Activated T-helper 1 cell treated with anti-CD3 and anti-CD28 coated beads, Interleukin-12 subunit alpha, Interleukin-12 subunit beta, Interleukin-2, Interleukin-4 antibody, amounts not matched to agents 30 ng/mL and 10 ng/mL and 1 ng/mL, durations not matched to agents 14 hours and 24 hours and 36 hours (primary cell): ENCODE results near the gene TMEM37. TPM values are rescaled to one million over a fixed set of nuclear protein-coding genes. Genes with fewer than 3 reads are reported as not detected.

Experiments used
- DNase-seq: peaks from one replicate; pipeline ENCODE4 v3.0.0; 2021; ENCODE audit warnings: low spot score
- H3K27ac Mint-ChIP-seq: one replicate; pipeline ENCODE4 v1.8.0; 2021; ENCODE audit warnings: mild to moderate bottlenecking, mixed read lengths
- H3K27me3 Mint-ChIP-seq: one replicate; pipeline ENCODE4 v1.8.0; 2022; ENCODE audit warnings: mild to moderate bottlenecking, moderate library complexity, mixed read lengths; ENCODE audit not compliant: insufficient read depth
- H3K36me3 Mint-ChIP-seq: one replicate; pipeline ENCODE4 v1.8.0; 2021; ENCODE audit warnings: low read depth, mixed read lengths
- H3K4me1 Mint-ChIP-seq: one replicate; pipeline ENCODE4 v1.8.0; 2021; ENCODE audit warnings: low read depth, mixed read lengths
- H3K4me3 Mint-ChIP-seq: one replicate; pipeline ENCODE4 v1.8.0; 2021; ENCODE audit warnings: mild to moderate bottlenecking, moderate library complexity, mixed read lengths
- H3K9me3 Mint-ChIP-seq: one replicate; pipeline ENCODE4 v1.8.0; 2021; ENCODE audit warnings: mixed read lengths
- intact Hi-C: fragments of 100-400 bp; cut with micrococcal nuclease; formaldehyde crosslinking; loops from one replicate; pipeline ENCODE4 v1.15.1; 2024
- total RNA-seq: library from RNA; stranded (reverse); gene quantifications from 2 replicates; pipeline ENCODE4 v1.2.3, GENCODE V29; 2022

TMEM37 gene
- total RNA-seq, 1 donor from 2014 or later = not detected

DNA sequence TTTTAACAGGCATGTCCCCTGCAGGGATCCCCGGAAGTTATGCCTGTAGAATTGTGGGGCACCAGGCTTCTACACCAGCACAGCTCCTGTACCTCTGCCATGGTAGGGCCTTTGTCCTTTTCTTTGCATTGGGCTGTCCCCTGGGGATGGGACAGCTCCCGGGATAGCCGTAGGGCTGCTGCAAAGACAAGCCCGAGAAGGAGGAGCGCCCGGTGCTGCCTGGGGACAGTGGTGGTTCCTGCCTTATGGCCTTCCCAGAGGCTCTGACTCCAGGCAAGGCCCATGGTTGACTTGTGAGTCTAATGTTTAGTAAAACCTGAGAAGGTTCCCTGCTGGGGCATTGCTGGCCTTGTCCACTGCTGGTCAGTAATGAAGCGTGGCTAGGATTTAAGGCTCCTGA is 30.9 kb downstream of the TMEM37 start:
- Mint-ChIP-seq H3K27me3 (peaks cover 7% of the 10 kb centered on the region), H3K4me3 (no peak overlapping the region), H3K36me3 (no peaks in the 10 kb centered on the region), H3K4me1 (no peaks in the 10 kb centered on the region), H3K9me3 (no peaks in the 10 kb centered on the region), H3K27ac (no peak overlapping the region)
- intact Hi-C loops = no loop called here
- no peak for DNase-seq

DNA sequence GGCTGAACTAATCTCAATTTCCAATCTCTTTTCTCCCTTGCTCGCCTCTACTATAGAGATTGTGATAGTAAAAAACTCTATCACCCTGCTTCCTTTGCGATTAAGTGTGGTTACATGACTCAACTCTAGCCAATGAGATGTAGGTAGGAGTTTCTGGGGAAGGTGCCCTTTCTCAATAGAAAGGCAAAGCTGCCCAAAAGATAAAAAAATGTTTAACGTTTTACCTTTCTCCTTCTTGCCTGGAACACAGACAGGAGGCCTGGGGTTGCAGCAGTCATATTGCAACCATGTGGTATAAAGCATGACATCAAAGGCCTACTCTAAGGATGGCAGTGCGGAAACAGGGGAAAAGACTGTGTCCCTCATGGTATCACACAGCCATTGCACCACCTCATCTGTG is 31.5 kb downstream of the TMEM37 start:
- DNase-seq = no peak
- Mint-ChIP-seq H3K36me3 (no peaks in the 10 kb centered on the region), H3K27me3 (peaks cover 7% of the 10 kb centered on the region), H3K9me3 (no peaks in the 10 kb centered on the region), H3K4me1 (no peaks in the 10 kb centered on the region), H3K4me3 (no peak overlapping the region), H3K27ac (no peak overlapping the region)
- intact Hi-C loops = no loop called here

DNA sequence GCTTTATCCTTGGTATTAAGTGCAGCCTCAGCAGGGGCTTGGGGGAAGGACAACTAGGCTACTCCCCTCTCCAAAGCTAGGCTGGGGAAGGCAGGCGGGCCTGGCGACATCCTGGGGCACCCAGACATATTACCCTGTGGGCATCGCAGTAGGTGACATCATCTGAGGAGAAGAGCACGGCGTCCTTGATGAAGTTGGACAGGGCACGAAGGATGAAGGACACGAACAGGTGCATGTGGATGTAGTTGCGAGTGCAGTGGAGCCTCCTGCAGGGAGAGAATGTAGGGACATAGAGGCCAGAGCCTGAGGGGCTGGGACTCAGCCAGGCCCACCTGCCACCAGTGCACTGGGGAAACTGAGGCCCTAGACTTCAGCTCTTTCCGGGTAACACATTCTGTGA is 32.3 kb downstream of the TMEM37 start:
- DNase-seq = no peak
- H3K9me3 Mint-ChIP-seq = no peaks in the 10 kb centered on the region
- intact Hi-C loops = no loop called here
- no peak overlapping the region for H3K27ac Mint-ChIP-seq
- peaks cover 7% of the 10 kb centered on the region for H3K27me3 Mint-ChIP-seq
- no peak overlapping the region for H3K4me3 Mint-ChIP-seq
- H3K36me3 Mint-ChIP-seq = no peaks in the 10 kb centered on the region
- no peaks in the 10 kb centered on the region for H3K4me1 Mint-ChIP-seq

DNA sequence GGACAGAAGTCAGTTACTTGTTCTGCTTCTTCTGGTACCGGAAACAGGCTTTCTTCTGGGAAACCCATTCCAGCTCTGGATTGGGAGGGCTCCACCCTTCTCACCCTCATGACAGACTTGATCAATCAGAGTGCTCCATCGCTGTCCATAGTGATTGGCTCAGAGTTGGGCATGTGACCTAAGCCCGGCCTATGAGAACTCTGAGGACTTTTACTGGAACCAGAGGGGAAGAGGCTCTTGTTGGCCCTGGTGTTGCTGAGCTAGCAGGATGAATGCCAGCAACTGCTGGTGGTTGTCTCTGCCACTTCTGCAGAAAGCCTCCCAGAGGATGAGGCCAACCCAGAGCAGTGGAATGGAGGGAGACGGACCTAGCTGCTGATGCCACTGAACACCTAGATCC is 33.3 kb downstream of the TMEM37 start:
- Mint-ChIP-seq H3K4me3 (no peak overlapping the region), H3K27ac (no peak overlapping the region), H3K9me3 (no peaks in the 10 kb centered on the region), H3K27me3 (peaks cover 7% of the 10 kb centered on the region), H3K36me3 (no peaks in the 10 kb centered on the region), H3K4me1 (no peaks in the 10 kb centered on the region)
- no peak for DNase-seq
- intact Hi-C loops = no loop called here

DNA sequence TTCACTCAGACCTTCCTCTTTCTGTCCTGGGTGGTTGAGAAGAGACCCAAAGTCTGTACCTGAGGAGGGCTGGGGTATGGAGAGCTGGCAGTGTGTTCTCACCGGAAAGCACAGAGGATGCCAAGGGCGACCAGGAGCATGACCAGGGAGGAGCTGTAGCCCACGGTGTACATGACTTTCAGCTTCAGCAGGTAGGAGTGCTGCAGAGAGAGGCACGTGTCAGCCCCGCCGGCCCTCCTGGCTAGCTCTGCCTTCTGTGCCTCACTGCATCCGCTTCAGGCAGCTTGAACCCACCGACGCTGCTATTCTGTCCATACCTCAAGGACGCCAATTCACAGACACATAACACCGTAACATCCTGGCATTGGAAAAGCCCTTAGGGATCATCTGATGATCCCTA is 34.0 kb downstream of the TMEM37 start:
- no peaks in the 10 kb centered on the region for H3K4me1 Mint-ChIP-seq

DNA sequence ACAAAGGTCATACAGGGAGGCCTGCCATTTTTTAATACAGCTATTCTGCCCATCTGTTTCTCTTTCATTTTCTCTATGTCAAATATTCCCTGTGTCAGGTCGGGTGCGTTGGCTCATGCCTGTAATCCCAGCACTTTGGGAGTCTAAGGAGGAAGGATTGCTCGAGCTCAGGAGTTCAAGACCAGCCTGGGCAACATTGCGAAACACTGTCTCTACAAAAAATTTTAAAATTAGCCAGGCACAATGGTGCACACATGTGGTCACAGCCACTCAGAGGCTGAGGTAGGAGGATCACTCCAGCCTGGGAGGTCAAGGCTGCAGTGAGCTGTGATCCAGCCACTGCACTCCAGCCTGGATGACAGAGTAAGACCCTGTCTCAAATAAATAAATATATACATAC is 34.7 kb downstream of the TMEM37 start:
- no peak overlapping the region for H3K27ac Mint-ChIP-seq
- no peak for DNase-seq
- no peaks in the 10 kb centered on the region for H3K36me3 Mint-ChIP-seq
- H3K27me3 Mint-ChIP-seq = peaks cover 7% of the 10 kb centered on the region
- intact Hi-C loops = no loop called here
- H3K9me3 Mint-ChIP-seq = no peaks in the 10 kb centered on the region
- H3K4me1 Mint-ChIP-seq = no peaks in the 10 kb centered on the region
- H3K4me3 Mint-ChIP-seq = no peak overlapping the region

More for the DNA sequence above, 34.0 kb downstream of the TMEM37 start:
- Mint-ChIP-seq H3K4me3 (no peak overlapping the region), H3K27me3 (peaks cover 7% of the 10 kb centered on the region), H3K27ac (no peak overlapping the region), H3K9me3 (no peaks in the 10 kb centered on the region), H3K36me3 (no peaks in the 10 kb centered on the region)
- DNase-seq = no peak
- intact Hi-C loops = no loop called here

DNA sequence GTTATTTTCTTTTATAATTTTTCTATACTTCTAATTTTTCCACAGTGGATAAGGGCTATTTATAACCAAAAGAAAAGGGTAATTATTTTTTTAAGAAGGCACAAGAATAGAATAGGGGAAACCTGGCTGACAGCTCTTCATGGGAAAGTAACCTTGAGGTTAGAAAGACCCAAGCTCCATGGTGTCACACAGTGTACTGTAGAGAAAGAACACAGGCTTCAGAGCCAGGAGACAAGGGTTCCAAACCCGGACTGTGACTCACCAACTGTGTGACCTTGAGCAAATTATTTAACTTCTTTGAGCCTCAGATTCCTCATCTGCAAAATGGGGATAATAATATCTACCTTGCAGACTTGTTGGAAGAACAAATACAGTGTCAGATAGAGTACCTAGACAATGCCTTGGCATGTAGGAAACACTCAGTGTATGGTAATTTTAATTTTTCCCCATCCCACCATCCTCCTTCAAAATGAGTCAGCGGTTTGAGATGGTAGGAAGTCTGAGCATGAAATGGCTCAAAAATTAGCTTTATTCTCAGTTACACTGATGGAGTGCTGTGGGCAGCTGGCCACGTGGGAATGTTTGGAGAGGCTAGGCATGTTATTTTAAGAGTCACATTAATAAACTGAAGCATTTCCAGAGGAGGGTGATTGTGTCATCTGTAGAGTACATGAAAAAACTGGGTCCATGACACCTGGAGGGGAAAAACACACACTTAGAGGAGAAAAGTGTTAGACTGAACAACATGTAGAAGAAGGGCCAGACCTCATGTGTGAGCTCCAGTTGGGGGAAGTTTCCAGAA is 36.7 kb downstream of the TMEM37 start:
- intact Hi-C loops = no loop called here
- Mint-ChIP-seq H3K4me3 (no peak overlapping the region), H3K36me3 (no peaks in the 10 kb centered on the region), H3K27me3 (peaks cover 7% of the 10 kb centered on the region), H3K27ac (no peak overlapping the region), H3K4me1 (no peaks in the 10 kb centered on the region), H3K9me3 (no peaks in the 10 kb centered on the region)
- DNase-seq = no peak

DNA sequence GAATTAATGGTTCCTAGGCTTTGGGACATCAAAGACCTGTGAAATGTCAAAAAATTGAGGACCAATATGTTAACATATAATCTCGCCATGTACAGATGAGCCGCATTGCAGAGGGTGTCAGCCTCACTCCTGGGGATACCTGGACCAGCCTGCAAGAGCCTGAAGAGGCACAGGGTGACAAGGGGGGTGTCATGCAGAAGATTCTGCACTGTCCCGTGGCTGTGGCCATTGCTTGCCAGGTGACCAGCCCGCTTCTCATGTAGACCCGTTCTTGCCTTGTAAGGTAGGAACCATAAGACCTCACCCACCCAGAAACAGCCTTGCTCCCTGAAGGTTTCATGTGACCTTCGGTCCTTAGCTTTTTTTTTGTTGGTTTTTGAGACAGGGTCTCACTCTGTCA is 37.5 kb downstream of the TMEM37 start:
- no peak for DNase-seq
- no peak overlapping the region for H3K4me3 Mint-ChIP-seq
- H3K4me1 Mint-ChIP-seq = no peaks in the 10 kb centered on the region
- no peak overlapping the region for H3K27ac Mint-ChIP-seq
- intact Hi-C loops = no loop called here
- no peaks in the 10 kb centered on the region for H3K36me3 Mint-ChIP-seq
- H3K9me3 Mint-ChIP-seq = no peaks in the 10 kb centered on the region
- peaks cover 7% of the 10 kb centered on the region for H3K27me3 Mint-ChIP-seq

DNA sequence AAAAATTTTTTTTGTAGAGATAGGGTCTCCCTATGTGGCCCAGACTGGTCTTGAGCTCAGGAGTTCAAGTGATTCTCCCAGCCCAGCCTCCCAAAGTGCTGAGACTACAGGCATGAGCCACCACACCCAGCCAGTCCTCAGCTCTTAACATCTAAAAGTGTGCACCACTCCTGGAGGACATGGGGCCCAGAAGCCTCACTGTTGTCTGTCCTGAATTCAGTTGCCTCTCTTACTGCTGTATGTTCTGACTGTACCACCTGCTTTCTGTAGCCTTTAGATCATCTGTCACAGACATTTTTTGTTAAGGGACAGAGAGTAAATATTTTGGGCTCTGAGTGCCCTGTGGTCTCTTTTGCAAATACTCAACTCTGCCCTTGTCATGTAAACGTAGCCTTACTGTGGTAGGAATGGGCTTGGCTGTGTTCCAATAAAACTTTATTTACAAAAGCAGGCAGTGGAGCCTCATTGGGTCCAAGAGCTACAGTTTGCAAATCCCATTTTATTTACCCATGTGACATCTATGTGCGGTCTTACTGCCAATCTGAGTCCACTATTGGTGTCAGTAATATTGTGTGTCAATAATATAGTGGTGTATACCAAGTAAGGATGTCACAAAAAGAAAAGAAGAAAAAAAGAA is 38.1 kb downstream of the TMEM37 start:
- intact Hi-C loops = no loop called here
- no peaks in the 10 kb centered on the region for H3K36me3 Mint-ChIP-seq
- H3K27me3 Mint-ChIP-seq = peaks cover 7% of the 10 kb centered on the region
- H3K27ac Mint-ChIP-seq = no peak overlapping the region
- H3K9me3 Mint-ChIP-seq = no peaks in the 10 kb centered on the region
- no peak overlapping the region for H3K4me3 Mint-ChIP-seq
- H3K4me1 Mint-ChIP-seq = no peaks in the 10 kb centered on the region
- no peak for DNase-seq

DNA sequence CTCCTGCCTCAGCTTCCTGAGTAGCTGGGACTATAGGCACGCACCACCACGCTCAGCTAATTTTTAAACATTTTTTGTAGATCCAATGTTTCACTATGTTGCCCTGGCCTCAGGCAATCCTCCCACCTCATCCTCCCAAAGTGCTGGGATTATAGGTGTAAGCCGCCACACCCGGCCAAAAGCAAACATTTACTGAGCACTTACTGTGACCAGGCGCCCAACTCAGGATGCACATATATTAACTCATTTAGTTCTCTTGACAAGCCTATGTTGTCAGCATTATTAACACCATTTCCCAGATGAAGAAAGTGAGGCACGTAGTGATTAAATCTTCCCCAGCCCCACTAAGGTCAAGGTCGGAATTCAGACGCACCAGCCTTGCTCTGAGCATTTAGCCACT is 41.1 kb downstream of the TMEM37 start:
- Mint-ChIP-seq H3K4me3 (no peak overlapping the region), H3K4me1 (no peaks in the 10 kb centered on the region), H3K27me3 (no peaks in the 10 kb centered on the region), H3K27ac (no peak overlapping the region), H3K36me3 (no peaks in the 10 kb centered on the region), H3K9me3 (no peaks in the 10 kb centered on the region)
- intact Hi-C loops = no loop called here
- no peak for DNase-seq

DNA sequence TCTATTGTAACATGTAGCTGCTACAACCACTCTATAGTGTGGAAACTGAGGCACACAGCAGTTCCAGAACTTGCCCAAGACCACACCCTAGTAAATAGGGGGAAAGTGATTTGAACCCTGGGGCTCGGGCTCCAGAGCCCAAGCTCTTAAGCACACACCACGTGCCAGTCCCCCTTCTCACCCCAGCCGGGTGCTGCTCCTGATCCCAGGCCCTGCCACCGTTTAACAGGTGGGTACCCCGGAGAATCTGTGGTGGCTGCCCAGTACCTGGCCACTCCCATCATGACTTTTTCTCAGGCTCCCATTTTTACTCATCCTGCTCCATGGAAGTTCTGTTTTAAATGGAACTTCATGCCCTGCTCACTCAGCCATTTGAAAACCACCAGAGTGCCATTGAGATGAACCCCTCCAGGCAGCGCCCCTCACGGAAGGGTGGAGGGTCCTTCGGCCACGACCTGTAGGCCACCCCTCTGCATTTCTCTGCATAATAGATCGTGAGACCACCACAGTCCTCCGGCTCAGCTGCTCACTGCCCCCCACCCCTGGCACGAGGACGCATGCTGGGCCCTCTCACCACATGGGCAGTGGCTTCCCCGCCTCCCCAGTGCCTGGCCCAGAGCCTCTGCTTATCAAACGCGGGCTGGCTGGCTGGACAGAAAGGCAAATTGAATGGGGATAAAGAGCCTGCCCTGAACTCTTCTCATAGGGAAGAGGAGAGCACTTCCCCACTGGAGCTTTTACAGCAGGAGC is 42.1 kb downstream of the TMEM37 start:
- Mint-ChIP-seq H3K9me3 (no peaks in the 10 kb centered on the region), H3K27me3 (no peaks in the 10 kb centered on the region), H3K4me3 (no peak overlapping the region), H3K27ac (no peak overlapping the region), H3K36me3 (no peaks in the 10 kb centered on the region), H3K4me1 (no peaks in the 10 kb centered on the region)
- DNase-seq = no peak
- intact Hi-C loops = no loop called here

DNA sequence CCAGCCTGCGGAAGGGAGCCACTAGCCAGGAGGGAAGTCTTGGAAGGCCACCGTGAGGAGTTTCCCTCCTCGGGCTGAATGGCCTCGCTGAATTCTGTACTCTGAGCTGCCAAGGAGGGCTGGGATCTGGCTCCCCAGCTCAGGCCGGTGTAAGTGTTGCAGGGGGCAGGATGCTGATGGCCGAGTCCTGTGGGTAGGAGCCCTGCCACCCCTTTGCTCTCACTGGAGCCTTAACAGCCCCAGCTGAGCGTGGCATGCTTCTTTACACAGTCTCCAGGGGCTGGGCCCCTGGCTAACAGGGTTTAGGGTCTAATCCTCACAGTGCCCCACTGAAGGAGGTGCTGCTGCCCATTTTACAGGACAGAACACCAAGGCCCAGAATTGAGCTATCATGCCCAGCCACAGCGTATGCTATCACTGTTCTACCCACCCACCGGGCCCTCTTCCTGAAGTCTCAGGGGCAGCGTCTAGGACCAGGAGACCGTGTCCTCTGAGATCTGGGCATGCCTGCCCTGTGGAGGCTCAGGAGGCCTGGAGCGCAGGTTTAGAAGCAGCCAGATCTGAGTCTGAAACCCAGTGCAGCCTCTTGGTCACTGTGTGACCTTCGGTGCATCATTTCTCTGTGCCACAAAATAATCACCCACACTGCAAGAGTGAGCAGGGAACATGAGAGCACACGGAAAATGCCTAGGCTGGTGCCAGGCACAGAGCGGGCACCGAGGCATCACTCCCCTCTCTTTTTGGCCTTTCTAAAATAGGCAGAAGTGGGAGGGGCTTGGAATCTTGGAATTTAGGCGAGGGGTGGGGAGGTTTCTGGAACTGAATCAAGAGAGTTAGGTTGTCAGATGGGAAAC is 42.9 kb downstream of the TMEM37 start:
- Mint-ChIP-seq H3K4me1 (no peaks in the 10 kb centered on the region), H3K27me3 (no peaks in the 10 kb centered on the region), H3K36me3 (no peaks in the 10 kb centered on the region), H3K4me3 (no peak overlapping the region), H3K27ac (no peak overlapping the region), H3K9me3 (no peaks in the 10 kb centered on the region)
- intact Hi-C loops = no loop called here
- no peak for DNase-seq
